WI38 (cell line): ENCODE results near the gene LDLRAP1.

Source experiments
- H3K4me3 ChIP-seq: 2 replicates; pipeline ENCODE4 v1.5.1; 2011; ENCODE audit warnings: low read depth, mild to moderate bottlenecking, control low read depth, low read length
- CTCF ChIP-seq: IDR thresholded peaks from 2 replicates; pipeline ENCODE4 v1.5.1; 2012; ENCODE audit warnings: low read depth, mild to moderate bottlenecking, control low read depth, low read length

Gene LDLRAP1

GRCh38 chr1:25562101-25562927 lies 18.9 kb downstream of the LDLRAP1 start:
- no peak for TF ChIP-seq CTCF
- no peak overlapping the region for H3K4me3 ChIP-seq

GRCh38 chr1:25562928-25563283 lies 19.5 kb downstream of the LDLRAP1 start:
- no peak for TF ChIP-seq CTCF
- no peak overlapping the region for H3K4me3 ChIP-seq

- H3K4me3 ChIP-seq = no peak overlapping the region
- no peak for TF ChIP-seq CTCF
These were observed 20.2 kb downstream of the LDLRAP1 start for GRCh38 chr1:25563330-25564215.

- H3K4me3 ChIP-seq = no peak overlapping the region
- no peak for TF ChIP-seq CTCF
These were observed 21.6 kb downstream of the LDLRAP1 start for GRCh38 chr1:25564777-25565574.

GRCh38 chr1:25565626-25566025 lies 22.2 kb downstream of the LDLRAP1 start:
- no peak for TF ChIP-seq CTCF
- no peak overlapping the region for H3K4me3 ChIP-seq

GRCh38 chr1:25566176-25566729 lies 22.8 kb downstream of the LDLRAP1 start:
- no peak overlapping the region for H3K4me3 ChIP-seq
- no peak for TF ChIP-seq CTCF
